COLO668 (cell line): ENCODE results near the gene MAP2K7.

ENCODE experiments used
- DNase-seq: peaks from one replicate; lab custom pipeline; 2025; ENCODE audit not compliant: unreplicated experiment; lab: John Stamatoyannopoulos, UW

MAP2K7 gene

GRCh38 chr19:7918615-7919421 lies 15.1 kb downstream of the MAP2K7 start:
- DNase-seq, result no peak

GRCh38 chr19:7919610-7920518 lies 16.2 kb downstream of the MAP2K7 start, which contains the start of gene SNAPC2:
SNAPC2 (plus strand) TSS chr19:7920338; CDS start chr19:7920367, 29 bp downstream.
- peak; percentile 98 for DNase-seq

- peak; percentile 99 for DNase-seq
Observed at GRCh38 chr19:7920519-7921301, 17.0 kb downstream of the MAP2K7 start.

- DNase-seq, result no peak
Observed at GRCh38 chr19:7921302-7921966, 17.8 kb downstream of the MAP2K7 start.

GRCh38 chr19:7921967-7922835 lies 18.5 kb downstream of the MAP2K7 start:
- no peak for DNase-seq

- no peak for DNase-seq
Observed at GRCh38 chr19:7922836-7923195, 19.1 kb downstream of the MAP2K7 start.

GRCh38 chr19:7923295-7924191 lies 19.9 kb downstream of the MAP2K7 start:
- DNase-seq, result no peak

- no peak for DNase-seq
Observed at GRCh38 chr19:7924241-7924640, 20.6 kb downstream of the MAP2K7 start.

- DNase-seq, result no peak
Observed at GRCh38 chr19:7924651-7925170, 21.0 kb downstream of the MAP2K7 start.

GRCh38 chr19:7925171-7925851 lies 21.6 kb downstream of the MAP2K7 start:
- DNase-seq, result peak; percentile 81

GRCh38 chr19:7926021-7926726 lies 22.5 kb downstream of the MAP2K7 start, which contains the start of gene CTXN1:
CTXN1 (minus strand) TSS chr19:7926135; CDS start chr19:7925538, 597 bp downstream.
- peak; percentile 78 for DNase-seq

GRCh38 chr19:7926727-7927604 lies 23.3 kb downstream of the MAP2K7 start:
- no peak for DNase-seq

GRCh38 chr19:7927605-7928333 lies 24.1 kb downstream of the MAP2K7 start:
- no peak for DNase-seq

- DNase-seq, result no peak
Observed at GRCh38 chr19:7928334-7928706, 24.6 kb downstream of the MAP2K7 start.
